Fibroblast of lung (primary cell): ENCODE measurements around the gene CAPZA3. TPM values are rescaled to one million over a fixed set of nuclear protein-coding genes. Genes with fewer than 3 reads are reported as not detected.
"Not testable (repeated sequence)": the region's sequence is repeated elsewhere in the genome, so short reads cannot be mapped to it uniquely, and the experiment has no call there.

Experiments used
- DNase-seq, 2 donors: peaks; one replicate each; pipeline versions ENCODE4 v3.0.0 to v3.0.0-alpha.2; 2010; ENCODE audit warnings: low read depth in 2 of 2
- H2AFZ ChIP-seq: 2 replicates; pipeline ENCODE4 v1.5.1; 2012; ENCODE audit warnings: low read length, control low read depth, inconsistent platforms
- H3K27ac ChIP-seq: 2 replicates; pipeline ENCODE4 v1.5.1; 2011; ENCODE audit warnings: low read length, control low read depth; ENCODE audit not compliant: insufficient read depth
- H3K27me3 ChIP-seq: 2 replicates; pipeline ENCODE4 v1.5.1; 2011; ENCODE audit warnings: mild to moderate bottlenecking, low read length; ENCODE audit not compliant: control insufficient read depth, insufficient read depth
- H3K36me3 ChIP-seq: 2 replicates; pipeline ENCODE4 v1.5.1; 2011; ENCODE audit warnings: low read length; ENCODE audit not compliant: control insufficient read depth, insufficient read depth
- H3K4me1 ChIP-seq: 2 replicates; pipeline ENCODE4 v1.5.1; 2011; ENCODE audit warnings: low read length; ENCODE audit not compliant: control insufficient read depth, insufficient read depth; ENCODE audit errors: extremely low read depth
- H3K4me2 ChIP-seq: 2 replicates; pipeline ENCODE4 v1.5.1; 2011; ENCODE audit warnings: low read length, control low read depth; ENCODE audit not compliant: insufficient read depth; ENCODE audit errors: extremely low read depth
- H3K4me3 ChIP-seq, 4 experiments: fragments of 200-600 bp in 1 of 4; sonication (generic) in 1 of 4; replicated peaks in 1 of 4; 2 replicates each; pipeline ENCODE4 v1.5.1; 2011 to 2016; ENCODE audit warnings: low read length in 4 of 4, low read depth in 3 of 4, mild to moderate bottlenecking in 3 of 4, control low read depth in 2 of 4, inconsistent platforms in 1 of 4, mixed read lengths in 1 of 4; ENCODE audit not compliant: insufficient read depth in 1 of 4; ENCODE audit errors: control extremely low read depth in 1 of 4
- H3K79me2 ChIP-seq: 2 replicates; pipeline ENCODE4 v1.5.1; 2012; ENCODE audit warnings: mild to moderate bottlenecking, low read length, inconsistent platforms; ENCODE audit not compliant: control insufficient read depth, insufficient read depth
- H3K9ac ChIP-seq: 2 replicates; pipeline ENCODE4 v1.5.1; 2011; ENCODE audit warnings: mild to moderate bottlenecking, low read length, control low read depth; ENCODE audit not compliant: insufficient read depth
- H3K9me3 ChIP-seq: 2 replicates; pipeline ENCODE4 v1.5.1; 2012; ENCODE audit warnings: low read depth, low read length; ENCODE audit not compliant: control insufficient read depth, insufficient read depth
- H4K20me1 ChIP-seq: 2 replicates; pipeline ENCODE4 v1.5.1; 2011; ENCODE audit warnings: low read length; ENCODE audit not compliant: control insufficient read depth, insufficient read depth; ENCODE audit errors: extremely low read depth
- EZH2 ChIP-seq: IDR thresholded peaks from 2 replicates; pipeline ENCODE4 v1.5.1; 2012; ENCODE audit warnings: low read length, control low read depth, mild to moderate bottlenecking; ENCODE audit errors: missing control alignments
- polyA minus RNA-seq: library from RNA; depleted of rRNA, polyadenylated mRNA; stranded (reverse); fragments of >200 nt; gene quantifications from 2 replicates; pipeline ENCODE4 v1.2.3, GENCODE V29; 2011; ENCODE audit warnings: low replicate concordance
- polyA plus RNA-seq, 2 donors: library from polyadenylated mRNA; depleted of rRNA in 1 of 2; stranded (reverse) in 1 of 2; unstranded in 1 of 2; fragments of >200 nt; gene quantifications; 2 replicates each; pipeline ENCODE4 v1.2.1, GENCODE V29; 2011 to 2012; ENCODE audit warnings: missing spikeins in 1 of 2
- total RNA-seq: library from RNA; depleted of rRNA; stranded (reverse); fragments of >200 nt; gene quantifications from 2 replicates; pipeline ENCODE4 v1.2.1, GENCODE V29; 2014
- TF ChIP-seq, protein P1 (sequence below), 2 donors: IDR thresholded peaks in 1 of 2; conservative IDR thresholded peaks in 1 of 2; 1 replicate in 1 of 2; 2 replicates in 1 of 2; pipeline ENCODE4 v1.5.1; 2011 to 2012; ENCODE audit warnings: low read length in 2 of 2, control low read depth in 1 of 2, inconsistent platforms in 1 of 2, low read depth in 1 of 2, mild to moderate bottlenecking in 1 of 2

CAPZA3 gene, protein sequence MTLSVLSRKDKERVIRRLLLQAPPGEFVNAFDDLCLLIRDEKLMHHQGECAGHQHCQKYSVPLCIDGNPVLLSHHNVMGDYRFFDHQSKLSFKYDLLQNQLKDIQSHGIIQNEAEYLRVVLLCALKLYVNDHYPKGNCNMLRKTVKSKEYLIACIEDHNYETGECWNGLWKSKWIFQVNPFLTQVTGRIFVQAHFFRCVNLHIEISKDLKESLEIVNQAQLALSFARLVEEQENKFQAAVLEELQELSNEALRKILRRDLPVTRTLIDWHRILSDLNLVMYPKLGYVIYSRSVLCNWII
- not detected in 2 replicates for total RNA-seq
- polyA plus RNA-seq, result not detected in 2 replicates
- polyA plus RNA-seq (2012), result not detected in 2 replicates
- not detected in 2 replicates for polyA minus RNA-seq

DNA sequence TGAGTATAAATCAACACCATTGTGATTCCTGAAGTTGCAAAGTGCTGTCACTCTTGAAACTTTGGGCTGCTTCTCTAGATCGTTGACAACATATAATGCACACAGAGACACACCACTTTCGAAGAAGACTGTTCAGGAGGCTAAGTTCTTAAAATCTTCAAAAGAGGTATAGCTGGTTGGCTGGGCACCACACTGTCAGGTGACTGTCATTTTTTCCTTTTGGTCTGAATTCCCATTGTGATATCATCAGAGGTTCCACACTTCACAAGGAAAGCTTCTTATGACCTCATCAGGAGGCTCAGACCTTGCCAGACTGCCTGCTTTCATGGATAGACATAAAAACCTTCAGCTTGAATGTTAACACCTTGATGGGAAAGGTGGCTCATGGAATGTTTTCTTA, at the start of gene CAPZA3, which contains the start of gene PLCZ1:
TSS of gene CAPZA3 (plus strand) at position 301 of the 400 bp plus-strand sequence. CDS start 150 bp downstream, outside the sequence.
TSS of gene PLCZ1 (minus strand) at position 194 of the 400 bp plus-strand sequence. CDS start 641 bp downstream, outside the sequence.
- H3K27me3 ChIP-seq, result no peaks in the 10 kb centered on the region
- no peaks in the 10 kb centered on the region for H3K4me1 ChIP-seq
- no peak within 1 kb of the TSS for H3K4me2 ChIP-seq
- no peaks in the 10 kb centered on the region for H3K9me3 ChIP-seq
- no peaks in the 10 kb centered on the region for H4K20me1 ChIP-seq
- TF ChIP-seq EZH2, result no peak
- TF ChIP-seq, protein P1, sequence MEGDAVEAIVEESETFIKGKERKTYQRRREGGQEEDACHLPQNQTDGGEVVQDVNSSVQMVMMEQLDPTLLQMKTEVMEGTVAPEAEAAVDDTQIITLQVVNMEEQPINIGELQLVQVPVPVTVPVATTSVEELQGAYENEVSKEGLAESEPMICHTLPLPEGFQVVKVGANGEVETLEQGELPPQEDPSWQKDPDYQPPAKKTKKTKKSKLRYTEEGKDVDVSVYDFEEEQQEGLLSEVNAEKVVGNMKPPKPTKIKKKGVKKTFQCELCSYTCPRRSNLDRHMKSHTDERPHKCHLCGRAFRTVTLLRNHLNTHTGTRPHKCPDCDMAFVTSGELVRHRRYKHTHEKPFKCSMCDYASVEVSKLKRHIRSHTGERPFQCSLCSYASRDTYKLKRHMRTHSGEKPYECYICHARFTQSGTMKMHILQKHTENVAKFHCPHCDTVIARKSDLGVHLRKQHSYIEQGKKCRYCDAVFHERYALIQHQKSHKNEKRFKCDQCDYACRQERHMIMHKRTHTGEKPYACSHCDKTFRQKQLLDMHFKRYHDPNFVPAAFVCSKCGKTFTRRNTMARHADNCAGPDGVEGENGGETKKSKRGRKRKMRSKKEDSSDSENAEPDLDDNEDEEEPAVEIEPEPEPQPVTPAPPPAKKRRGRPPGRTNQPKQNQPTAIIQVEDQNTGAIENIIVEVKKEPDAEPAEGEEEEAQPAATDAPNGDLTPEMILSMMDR (conservative IDR thresholded peaks at IDR 0.05 in 1 of 2, IDR thresholded peaks at IDR 0.05 in 1 of 2; ENCODE audit: low read depth in 1 of 2, low read length in 2 of 2), result no peak
- H2AFZ ChIP-seq, result no peak within 1 kb of the TSS
- H3K4me3 ChIP-seq, result no peak within 1 kb of the TSS
- H3K27ac ChIP-seq, result no peak within 1 kb of the TSS
- DNase-seq, result no peak
- no peaks in the 10 kb centered on the region for H3K36me3 ChIP-seq
- H3K79me2 ChIP-seq, result no peaks in the 10 kb centered on the region
- H3K9ac ChIP-seq, result no peak within 1 kb of the TSS

DNA sequence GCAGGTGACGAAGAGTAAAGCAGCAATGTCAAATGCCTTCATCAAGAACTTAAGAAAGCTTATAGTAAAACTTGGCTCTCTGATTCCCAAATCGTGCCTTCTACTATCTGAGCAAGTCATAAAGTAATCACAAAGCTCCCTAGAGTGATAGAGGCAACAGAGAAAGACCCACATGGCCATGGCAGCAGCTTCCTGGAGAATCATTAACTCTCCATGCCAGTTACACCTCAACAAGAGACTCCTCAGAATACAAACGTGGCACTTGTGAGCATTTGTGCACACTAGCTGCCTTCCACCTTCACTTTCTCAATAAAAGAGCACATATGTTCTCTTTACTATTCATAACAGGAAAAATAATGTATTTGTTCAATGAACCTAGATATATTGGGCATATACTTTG, 48.1 kb upstream of the CAPZA3 start:
- no peaks in the 10 kb centered on the region for H3K36me3 ChIP-seq
- H3K4me3 ChIP-seq, result no peak overlapping the region
- no peaks in the 10 kb centered on the region for H3K27me3 ChIP-seq
- no peak overlapping the region for H3K4me2 ChIP-seq
- DNase-seq, result no peak
- no peak overlapping the region for H3K9ac ChIP-seq
- H2AFZ ChIP-seq, result no peak overlapping the region
- H3K9me3 ChIP-seq, result no peaks in the 10 kb centered on the region
- no peak overlapping the region for H3K27ac ChIP-seq
- TF ChIP-seq, protein P1 (conservative IDR thresholded peaks at IDR 0.05 in 1 of 2, IDR thresholded peaks at IDR 0.05 in 1 of 2; ENCODE audit: low read depth in 1 of 2, low read length in 2 of 2), result no peak
- no peak for TF ChIP-seq EZH2
- peaks cover 2% of the 10 kb centered on the region for H3K4me1 ChIP-seq
- no peaks in the 10 kb centered on the region for H4K20me1 ChIP-seq
- no peaks in the 10 kb centered on the region for H3K79me2 ChIP-seq

DNA sequence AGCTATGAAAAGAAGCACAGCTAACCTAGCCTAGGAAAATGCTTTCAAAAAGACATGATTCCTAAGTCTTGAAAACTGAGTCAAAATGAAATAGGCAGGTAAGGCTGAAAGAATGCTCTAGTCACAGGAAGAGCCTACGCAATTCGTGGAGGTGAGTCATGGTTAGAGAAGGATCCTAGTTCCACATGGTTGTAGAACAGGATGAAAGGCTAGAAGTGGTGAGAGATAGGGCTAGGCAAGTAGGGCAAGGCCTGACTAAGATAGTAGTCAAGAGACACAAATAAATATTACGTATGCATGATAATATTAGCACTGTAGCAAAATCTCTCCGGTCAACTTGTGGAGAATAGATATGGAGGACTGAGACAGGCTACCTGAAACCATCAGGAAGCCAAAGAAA, 47.3 kb upstream of the CAPZA3 start:
- Histone ChIP-seq H3K4me1 (peaks cover 2% of the 10 kb centered on the region), H3K4me2 (peak overlapping the region; percentile 32), H2AFZ (no peak overlapping the region), H3K27ac (no peak overlapping the region), H3K9me3 (no peaks in the 10 kb centered on the region), H4K20me1 (no peaks in the 10 kb centered on the region), H3K9ac (no peak overlapping the region), H3K79me2 (no peaks in the 10 kb centered on the region), H3K36me3 (no peaks in the 10 kb centered on the region), H3K4me3 (no peak overlapping the region), H3K27me3 (no peaks in the 10 kb centered on the region)
- DNase-seq, result peak; percentile 19 to 92
- TF ChIP-seq, protein P1 (conservative IDR thresholded peaks at IDR 0.05 in 1 of 2, IDR thresholded peaks at IDR 0.05 in 1 of 2; ENCODE audit: low read depth in 1 of 2, low read length in 2 of 2), result no peak

DNA sequence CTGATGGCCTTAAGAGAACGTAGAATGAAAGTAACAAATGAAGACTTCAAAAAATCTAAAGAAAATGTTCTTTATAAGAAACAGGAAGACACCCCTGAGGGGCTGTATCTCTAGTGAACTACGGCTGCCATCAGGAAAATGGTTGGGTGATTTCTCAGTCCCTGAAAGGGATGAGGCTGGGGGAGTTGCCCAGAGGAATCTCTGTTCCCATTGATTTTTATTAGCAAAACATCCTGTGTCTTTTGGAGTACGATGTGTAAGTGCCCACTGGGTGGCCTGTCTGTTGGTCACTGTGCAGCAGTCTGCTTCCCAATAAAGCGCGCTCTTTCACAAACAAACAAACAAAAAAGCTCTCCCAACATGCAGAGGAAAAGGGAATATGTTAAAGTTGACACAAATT, 43.9 kb upstream of the CAPZA3 start:
- not testable (repeated sequence) for H4K20me1 ChIP-seq, H3K4me3 ChIP-seq, H3K9ac ChIP-seq, H3K79me2 ChIP-seq, H3K36me3 ChIP-seq, H3K4me2 ChIP-seq, H2AFZ ChIP-seq, H3K9me3 ChIP-seq, H3K27ac ChIP-seq, DNase-seq, H3K27me3 ChIP-seq, H3K4me1 ChIP-seq
